Jurkat, Clone E6-1 (cell line): ENCODE measurements around the gene CYP4V2.

Experiments used
- DNase-seq: peaks from one replicate; pipeline ENCODE4 v3.0.0-alpha.2; 2011; ENCODE audit warnings: low read depth, low spot score
- H3K4me3 ChIP-seq: 2 replicates; pipeline ENCODE4 v1.5.1; 2011; ENCODE audit warnings: mild to moderate bottlenecking, low read length, control low read depth, moderate library complexity

Gene CYP4V2

DNA sequence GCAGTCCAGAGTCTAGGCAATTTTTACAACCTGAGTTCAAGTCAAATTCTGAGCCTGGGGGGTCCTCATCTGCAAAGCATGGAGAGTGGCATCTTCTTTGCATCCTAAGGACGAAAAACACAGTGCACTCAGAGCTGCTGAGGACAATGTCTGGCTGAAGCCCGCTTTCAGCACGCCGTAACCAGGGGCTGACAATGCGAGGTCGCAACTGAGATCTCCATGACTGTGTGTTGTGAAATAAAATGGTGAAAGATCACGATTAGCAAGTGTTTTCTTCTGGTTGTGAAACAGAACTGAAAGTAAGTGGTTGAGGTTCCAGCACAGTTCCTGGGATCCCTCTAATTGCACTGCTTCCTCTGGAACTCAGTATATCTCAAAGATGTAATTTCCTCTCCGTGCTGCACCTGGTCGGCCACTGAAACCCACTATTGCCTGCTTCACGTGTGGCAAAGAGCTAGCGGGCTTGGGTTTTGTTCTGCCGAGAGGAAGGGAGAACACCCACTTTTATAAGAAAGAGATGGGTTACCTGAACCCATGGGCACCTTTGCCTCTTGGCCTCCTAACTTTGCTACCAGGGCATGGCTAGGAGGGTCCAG, 66.9 kb downstream of the CYP4V2 start:
- no peak overlapping the region for H3K4me3 ChIP-seq
- no peak for DNase-seq

DNA sequence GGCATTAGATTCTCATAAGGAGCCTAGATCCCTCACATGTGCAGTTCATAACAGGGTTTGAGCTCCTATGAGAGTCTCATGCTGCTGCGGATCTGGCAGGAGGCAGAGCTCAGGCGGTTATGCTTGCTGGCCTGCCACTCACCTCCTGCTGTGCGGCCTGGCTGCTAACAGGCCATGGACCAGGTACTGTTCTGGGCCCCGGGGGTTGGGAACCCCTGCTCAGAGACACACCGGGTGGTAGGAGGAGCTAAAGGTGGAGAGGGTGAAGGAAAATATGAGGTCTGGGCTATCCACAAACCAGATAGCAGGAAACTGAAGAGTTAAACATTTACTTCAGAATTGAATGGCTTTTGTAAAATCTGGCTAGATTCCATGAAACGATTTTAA, 68.7 kb downstream of the CYP4V2 start:
- DNase-seq, result no peak
- no peak overlapping the region for H3K4me3 ChIP-seq
